Head of caudate nucleus (tissue), 42 donors: ENCODE data around the gene ST6GAL1.
A peak's percentile ranks its signal among the peaks of the same experiment; 100 is the strongest.
"Not testable (repeated sequence)": the region's sequence is repeated elsewhere in the genome, so short reads cannot be mapped to it uniquely, and the experiment has no call there.

Experiments used
- DNase-seq, 42 donors: peaks; one replicate each; pipeline versions ENCODE4 v3.0.0 to v3.0.0-alpha.2; 2020 to 2021; ENCODE audit warnings: mixed read lengths in 7 of 42
- intact Hi-C: fragments of 100-400 bp; cut with DNase I; formaldehyde crosslinking; loops from one replicate; pipeline ENCODE4 v1.15.0; 2022

ST6GAL1 gene

GRCh38 chr3:186930143-186930640, at the start of gene ST6GAL1:
TSS of gene ST6GAL1 (plus strand) at chr3:186930526. CDS start at chr3:187042704, 112,178 bp downstream.
- peak in 41 of 42 donors; percentile 26 to 80 (median 58) for DNase-seq
- intact Hi-C loops = no loop called here

GRCh38 chr3:186882150-186882524, 48.2 kb upstream of the ST6GAL1 start:
- no peak for DNase-seq
- intact Hi-C loops = no loop called here

GRCh38 chr3:186882881-186883685, 47.2 kb upstream of the ST6GAL1 start:
- intact Hi-C loops = no loop called here
- DNase-seq = peak in 11 of 42 donors; percentile 1 to 43 (median 10)

GRCh38 chr3:186883686-186884058, 46.7 kb upstream of the ST6GAL1 start:
- no peak for DNase-seq
- intact Hi-C loops = no loop called here

GRCh38 chr3:186884868-186885267, 45.5 kb upstream of the ST6GAL1 start:
- intact Hi-C loops, DNase-seq: not testable (repeated sequence)

- intact Hi-C loops = no loop called here
- DNase-seq = no peak
These were observed 43.9 kb upstream of the ST6GAL1 start for GRCh38 chr3:186886202-186886981.

GRCh38 chr3:186887507-186887938, 42.8 kb upstream of the ST6GAL1 start:
- DNase-seq, intact Hi-C loops: not testable (repeated sequence)

GRCh38 chr3:186888569-186888968, 41.8 kb upstream of the ST6GAL1 start:
- intact Hi-C loops = no loop called here
- no peak for DNase-seq

GRCh38 chr3:186889698-186890097, 40.6 kb upstream of the ST6GAL1 start:
- intact Hi-C loops, DNase-seq: not testable (repeated sequence)

GRCh38 chr3:186890911-186891310, 39.4 kb upstream of the ST6GAL1 start:
- intact Hi-C loops = no loop called here
- no peak for DNase-seq

- intact Hi-C loops, DNase-seq: not testable (repeated sequence)
These were observed 37.3 kb upstream of the ST6GAL1 start for GRCh38 chr3:186893071-186893470.

- intact Hi-C loops = no loop called here
- DNase-seq = no peak
These were observed 34.9 kb upstream of the ST6GAL1 start for GRCh38 chr3:186895406-186895805.

GRCh38 chr3:186896006-186896405, 34.3 kb upstream of the ST6GAL1 start:
- intact Hi-C loops = no loop called here
- no peak for DNase-seq

- DNase-seq = no peak
- intact Hi-C loops = no loop called here
These were observed 33.5 kb upstream of the ST6GAL1 start for GRCh38 chr3:186896875-186897274.

GRCh38 chr3:186901135-186901734, 29.1 kb upstream of the ST6GAL1 start:
- DNase-seq = no peak
- intact Hi-C loops = no loop called here

GRCh38 chr3:186902154-186902553, 28.2 kb upstream of the ST6GAL1 start:
- DNase-seq = no peak

GRCh38 chr3:186902713-186903112, 27.6 kb upstream of the ST6GAL1 start:
- intact Hi-C loops = no loop called here
- DNase-seq = no peak

More at GRCh38 chr3:186902154-186902553, 28.2 kb upstream of the ST6GAL1 start:
- intact Hi-C loops = no loop called here

GRCh38 chr3:186903676-186904075, 26.6 kb upstream of the ST6GAL1 start:
- intact Hi-C loops, DNase-seq: not testable (repeated sequence)

- intact Hi-C loops, DNase-seq: not testable (repeated sequence)
These were observed 23.3 kb upstream of the ST6GAL1 start for GRCh38 chr3:186907075-186907474.
